HuH-7 (cell line): ENCODE results near the gene GHRHR.

Experiments
- DNase-seq: peaks from one replicate; pipeline ENCODE4 v3.0.0; 2011; ENCODE audit warnings: low spot score

GHRHR gene

DNA sequence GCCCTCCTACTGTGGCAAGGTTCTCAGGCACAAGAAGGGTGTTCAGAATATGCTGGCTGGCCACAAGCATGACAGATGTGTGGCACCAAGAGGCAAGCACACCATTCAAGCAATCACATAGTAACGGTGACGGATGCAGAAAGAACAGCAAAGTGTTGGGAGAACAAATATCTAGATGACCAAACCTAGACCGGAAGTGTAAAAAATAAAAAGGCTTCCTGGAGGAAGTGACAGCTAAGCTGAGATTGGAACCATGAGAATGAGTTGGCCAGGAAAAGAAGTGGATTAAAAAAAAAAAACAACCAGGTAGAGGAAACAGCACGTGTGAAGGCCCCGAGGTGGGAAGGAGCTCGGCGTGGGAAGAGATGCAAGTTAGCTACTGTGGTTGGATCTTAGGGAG, 22.0 kb downstream of the GHRHR start:
- no peak for DNase-seq

DNA sequence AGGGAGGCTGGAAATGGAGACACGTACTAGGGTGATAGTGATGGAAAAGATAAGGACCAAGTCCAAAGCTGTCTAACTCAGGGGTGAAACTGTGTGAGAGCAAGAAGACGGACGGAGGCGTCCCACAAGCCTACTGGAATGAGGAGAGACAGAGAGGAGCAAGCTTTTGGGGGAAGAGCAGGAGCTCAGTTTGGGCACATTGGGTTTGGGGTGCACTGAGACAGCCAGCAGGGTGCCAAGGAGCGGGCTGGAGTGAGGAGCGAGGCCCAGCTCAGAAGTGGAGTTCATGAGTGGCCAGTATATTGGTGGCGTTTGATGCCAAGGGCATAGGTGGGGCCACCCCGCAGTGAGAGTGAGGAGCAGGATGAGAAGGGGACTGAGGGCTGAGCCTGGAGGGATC, 22.6 kb downstream of the GHRHR start:
- no peak for DNase-seq

DNA sequence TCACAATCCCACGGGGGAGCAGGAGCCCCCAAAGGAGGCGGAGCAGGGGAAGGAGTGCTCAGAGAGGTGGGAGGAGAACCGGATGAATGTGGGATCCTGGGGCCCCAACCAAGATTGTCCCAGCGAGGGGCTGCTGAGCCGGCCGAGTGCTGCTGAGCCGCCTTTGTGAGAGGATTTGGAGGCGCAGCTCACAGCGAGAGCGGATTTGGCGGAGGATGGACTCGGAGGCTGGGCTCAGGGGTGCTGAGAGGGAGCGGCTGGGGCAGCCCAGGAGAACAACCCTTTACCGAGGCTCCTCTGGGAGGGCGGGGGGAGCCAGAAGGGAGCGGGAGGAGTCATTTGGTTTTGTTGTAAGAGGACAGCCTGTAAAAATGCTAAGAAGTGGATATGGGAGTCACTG, 23.0 kb downstream of the GHRHR start:
- DNase-seq, result no peak

DNA sequence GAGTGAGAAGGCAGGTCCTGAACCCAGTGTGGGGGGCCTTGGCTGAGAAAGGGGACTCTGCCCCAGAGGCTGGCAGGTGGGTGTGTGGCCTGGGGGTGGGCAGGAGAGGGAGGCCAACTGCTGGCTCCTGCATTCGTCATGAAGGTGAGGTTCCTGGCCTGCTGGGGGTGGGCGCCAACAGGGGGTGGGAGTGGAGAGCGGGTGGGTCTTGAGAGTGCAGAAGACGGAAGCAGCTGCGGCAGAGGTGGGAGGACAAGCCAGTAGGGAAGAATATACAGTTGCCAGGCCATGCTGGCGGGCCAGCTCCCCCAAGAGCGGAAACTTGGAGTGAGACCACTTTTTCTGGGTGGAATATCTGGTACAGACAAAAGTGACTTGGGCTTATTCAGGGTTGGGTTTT, 23.4 kb downstream of the GHRHR start:
- no peak for DNase-seq

DNA sequence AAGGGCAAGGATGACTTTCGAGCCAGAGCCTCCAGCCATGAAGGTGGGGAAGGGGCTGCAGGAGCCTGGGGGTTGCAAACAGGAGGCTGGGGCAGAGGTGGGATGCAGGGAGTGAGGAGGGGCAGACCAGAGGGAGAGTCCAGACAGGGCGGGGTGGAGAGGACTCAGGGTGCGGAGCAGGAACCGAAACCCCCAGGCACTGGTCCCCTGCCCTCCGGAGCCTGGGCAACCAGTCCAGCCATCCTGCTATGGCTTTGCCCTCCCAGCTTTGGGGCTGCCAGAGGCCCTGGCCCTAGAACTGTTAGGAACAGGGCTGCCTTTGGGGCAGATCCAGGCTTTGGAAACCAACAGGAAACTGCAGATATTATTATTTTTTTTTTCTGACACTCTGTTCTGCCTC, 24.2 kb downstream of the GHRHR start:
- no peak for DNase-seq

DNA sequence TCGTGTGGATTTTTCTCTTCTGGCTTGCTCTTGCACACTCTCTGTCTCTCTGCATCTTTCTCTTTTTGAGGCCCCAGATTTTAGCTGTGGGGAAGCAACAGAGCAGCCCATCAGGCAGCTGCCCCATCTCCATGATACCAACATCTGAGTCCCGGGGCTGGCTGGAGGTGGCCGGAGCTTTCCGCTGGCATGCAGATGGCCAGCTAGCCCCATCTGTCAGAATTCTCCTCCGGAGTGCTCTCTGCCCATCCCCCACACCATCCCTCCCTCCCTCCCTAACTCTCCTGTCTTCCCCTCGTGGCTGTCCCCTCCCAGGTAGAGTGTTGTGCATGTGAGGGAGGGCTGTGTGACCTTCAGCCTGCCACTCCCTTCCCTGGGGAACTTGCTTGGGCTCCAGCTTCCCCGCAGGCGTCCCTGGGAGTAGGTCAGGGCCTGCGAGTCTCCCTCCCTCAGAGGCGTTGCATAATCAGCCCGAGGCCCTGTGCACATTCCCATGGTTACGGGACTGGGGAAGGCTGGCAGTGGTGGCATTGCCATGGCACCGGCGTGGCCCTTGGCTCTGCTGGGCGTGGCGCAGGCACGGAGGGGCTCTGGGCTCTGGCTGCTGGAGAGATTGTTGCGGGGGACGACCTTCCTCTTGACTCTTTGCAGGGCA, 24.7 kb downstream of the GHRHR start:
- DNase-seq, result peak; percentile 86

DNA sequence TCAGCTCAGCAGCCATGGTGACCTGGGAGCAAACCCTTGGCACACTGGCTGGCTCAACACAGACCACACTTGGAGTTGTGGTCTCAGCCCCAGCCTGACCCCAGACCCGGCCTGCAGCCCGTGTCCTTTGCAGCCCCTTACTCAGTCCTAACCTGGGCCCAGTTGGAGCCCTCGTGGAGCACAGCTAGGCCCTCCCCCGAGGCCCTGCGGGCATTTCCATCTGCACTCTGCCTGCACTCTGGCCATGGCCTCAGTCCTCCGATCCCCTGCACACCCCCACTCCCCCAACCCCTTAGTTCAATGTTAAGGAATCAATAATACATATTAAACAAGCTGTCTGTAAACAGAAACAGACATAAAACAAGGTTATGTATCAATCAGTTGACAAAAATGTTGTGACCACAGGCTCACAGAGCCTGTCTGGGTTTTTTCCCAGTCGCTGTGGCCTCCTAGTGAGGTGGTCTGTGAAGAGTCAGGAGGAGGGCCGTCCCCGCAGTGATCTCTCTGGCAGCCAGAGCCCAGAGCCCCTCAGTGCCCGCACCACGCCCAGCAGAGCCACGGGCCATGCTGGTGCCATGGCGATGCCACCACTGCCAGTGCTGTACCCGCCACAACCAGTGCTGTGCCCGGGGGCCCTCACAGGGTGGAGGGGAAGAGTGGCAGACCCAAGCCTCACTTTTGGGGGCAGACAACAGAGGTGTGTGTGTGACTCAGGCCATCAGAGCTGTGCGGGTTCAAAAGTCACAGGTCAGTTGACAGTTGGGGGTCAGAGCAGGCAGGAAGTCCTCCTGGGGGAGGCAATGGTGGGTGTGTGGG, 25.5 kb downstream of the GHRHR start:
- no peak for DNase-seq

DNA sequence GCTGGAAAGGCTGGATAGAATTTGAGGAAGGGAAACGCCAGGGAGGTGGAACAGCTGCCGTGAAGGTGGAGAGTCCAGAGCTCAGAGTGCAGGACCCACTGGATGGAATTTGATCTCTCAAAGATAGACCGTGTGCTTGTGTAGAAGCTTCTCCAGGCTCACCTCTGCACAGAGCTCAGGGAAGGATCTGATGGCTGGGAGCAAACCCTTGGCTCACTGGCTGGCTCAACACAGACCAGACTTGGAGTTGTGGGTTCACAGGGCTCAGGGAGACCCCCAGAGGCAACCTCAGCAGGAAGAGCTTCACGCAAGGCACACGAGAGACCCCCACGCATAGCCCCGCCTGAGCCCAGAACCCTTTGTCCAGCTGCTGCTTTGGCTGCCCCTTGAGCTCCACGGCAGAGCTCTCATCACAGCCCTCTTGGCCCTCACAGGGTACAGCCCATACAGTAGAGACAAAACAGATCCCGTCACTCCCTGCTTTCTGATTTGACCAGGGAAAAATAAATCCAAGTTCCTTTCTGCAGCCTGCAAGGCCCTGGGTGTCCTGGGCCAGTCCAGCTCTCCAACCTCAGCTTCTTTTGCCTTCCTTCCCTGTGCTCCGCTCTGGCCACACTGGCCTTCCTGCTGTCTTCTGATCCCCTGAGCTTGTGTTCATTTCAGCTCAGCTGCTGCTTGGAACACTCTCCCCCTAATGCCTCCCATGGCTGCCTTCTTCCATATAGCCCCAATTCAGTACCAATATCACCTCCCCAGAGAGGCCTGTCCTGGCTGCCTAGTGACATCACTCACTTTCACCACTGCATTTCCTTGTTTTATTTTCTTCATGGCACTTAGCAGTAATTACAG, 26.3 kb downstream of the GHRHR start:
- peak; percentile 56 for DNase-seq

DNA sequence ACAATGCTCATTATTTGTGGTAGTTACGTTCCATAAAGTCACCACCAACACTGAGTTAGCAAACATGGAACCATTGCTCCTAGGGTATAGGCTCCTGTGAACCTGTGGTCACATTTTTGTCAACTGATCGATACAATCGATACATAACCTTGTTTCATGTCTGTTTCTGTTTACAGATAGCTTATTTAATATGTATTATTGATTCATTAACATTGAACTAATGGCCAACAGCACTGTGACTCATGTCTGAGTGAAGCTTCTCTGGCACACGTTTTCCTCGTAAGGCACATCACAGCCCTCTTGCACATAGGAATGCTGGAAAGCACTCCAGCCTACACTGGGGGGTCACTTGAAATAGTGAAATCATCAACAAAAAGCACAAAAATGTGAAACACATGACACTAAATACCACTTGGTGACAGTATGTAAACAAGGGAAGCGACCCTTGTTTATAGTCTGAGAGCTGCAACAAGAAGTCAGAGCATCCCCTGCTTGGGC, 27.0 kb downstream of the GHRHR start:
- DNase-seq, result no peak

DNA sequence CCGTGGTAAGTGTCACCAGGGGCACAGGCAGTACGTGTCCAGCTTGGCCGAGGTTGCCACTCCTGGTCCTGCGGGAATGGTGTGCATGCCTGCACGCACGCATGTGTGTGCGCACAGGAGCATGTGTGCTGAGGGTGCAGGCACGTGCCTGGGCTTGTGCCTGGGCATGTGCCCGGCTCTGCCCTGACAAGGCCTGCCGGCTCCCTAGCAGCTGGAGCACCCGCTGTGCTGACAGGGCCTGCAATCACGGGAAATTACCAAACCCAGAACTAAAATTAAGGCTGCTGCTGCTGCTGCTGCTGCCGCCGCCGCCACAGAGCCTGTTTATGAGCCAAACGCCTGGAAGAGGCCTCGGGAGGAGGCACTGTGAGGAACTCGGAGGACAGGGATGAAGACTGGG, 28.7 kb downstream of the GHRHR start:
- DNase-seq, result no peak

DNA sequence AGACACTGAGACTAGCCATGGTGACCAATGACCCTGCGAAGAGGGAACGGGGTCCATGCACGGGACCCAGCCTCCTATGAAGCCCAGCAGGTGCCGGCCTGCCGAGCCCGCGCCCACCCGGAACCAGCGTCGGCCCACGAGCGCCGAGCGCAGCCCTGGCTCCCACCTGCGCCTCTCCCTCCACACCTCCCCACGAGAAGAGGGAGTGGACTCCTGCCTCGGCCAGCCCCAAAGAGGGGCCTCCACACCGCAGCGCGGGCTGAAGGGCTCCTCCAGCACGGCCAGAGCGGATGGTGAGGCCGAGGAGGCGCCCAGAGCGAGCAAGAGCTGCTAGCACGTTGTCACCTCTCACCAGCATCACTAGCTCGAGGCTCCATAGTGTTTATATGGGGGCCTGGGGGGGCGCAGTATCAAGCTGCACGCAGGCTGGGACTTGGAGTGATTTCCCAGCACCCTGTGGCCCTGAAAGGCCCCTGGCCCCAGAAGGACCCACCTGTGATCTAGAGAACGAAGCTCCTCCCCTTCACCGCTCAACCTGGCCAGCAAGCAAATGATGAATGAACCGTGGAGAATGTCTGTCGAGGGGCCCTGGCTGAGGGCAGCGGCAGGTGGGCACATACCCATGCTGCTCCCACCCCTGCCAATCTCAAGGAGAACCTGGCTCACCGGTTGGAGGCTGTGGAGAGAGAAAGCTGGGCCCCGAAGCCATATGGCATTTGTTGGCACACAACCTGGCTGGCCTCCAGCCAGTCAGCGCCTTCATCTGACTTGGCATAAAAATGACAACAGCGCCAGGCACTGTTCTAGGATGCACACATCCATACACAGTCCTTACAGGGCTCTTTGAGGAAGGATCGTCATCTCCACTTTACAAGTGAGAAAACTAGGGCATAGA, 30.7 kb downstream of the GHRHR start:
- no peak for DNase-seq

DNA sequence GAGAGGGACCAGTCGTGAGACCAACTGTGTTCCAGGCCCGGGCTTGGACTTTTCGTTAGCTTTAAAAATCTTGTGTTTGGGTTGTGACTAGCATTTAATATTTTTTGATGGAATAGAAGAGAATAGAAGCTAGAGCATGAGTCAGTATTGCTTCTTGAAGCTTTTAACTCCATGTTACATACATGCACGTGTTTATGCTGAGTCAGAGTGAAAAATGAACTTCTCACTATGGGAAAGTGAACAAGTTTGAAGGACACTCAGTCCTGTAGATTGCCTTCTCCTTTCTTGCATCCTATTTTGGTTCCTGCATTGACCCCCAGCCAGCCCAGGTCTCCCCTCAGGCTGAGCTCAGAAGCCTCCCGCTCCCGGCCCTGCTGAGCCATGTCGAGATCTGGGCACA, 31.8 kb downstream of the GHRHR start:
- DNase-seq, result no peak

DNA sequence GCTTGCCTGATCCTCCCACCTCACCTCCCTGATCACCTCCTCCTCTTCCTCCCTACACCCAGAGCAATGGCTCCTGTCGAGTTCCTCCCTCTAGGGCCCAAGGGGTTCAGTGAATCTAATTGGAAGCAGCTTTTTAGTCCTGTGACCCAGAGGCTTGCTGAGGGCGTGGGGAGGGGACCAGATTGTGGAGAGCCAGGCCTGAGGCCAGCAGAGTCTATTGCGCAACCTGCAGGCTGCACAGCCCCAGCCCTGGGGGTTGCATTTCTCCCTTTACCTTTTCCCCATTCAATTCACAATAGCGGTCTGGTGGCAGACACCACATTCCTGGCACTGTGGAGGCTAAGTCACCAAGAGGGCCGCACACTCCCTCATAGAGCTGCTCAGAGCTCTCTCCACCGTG, 32.5 kb downstream of the GHRHR start:
- DNase-seq, result no peak

DNA sequence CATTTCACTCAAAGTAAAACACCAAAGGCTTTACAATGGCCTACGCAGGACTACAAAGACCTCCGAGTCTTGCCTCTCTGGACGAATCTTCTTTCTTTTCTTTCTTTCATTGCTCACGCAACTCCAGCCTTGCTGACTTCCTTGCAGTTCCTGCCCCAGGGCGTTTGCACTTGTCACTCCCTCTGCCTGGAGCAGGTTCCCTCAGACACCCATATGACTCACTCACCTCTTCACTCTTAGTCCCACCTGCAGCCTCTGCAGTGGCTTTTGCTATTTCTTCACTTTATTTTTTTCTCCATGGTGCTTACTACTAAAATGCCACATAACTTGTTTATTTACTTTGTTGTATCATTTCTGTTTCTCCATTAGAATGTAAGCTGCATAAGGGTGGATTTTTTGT, 33.1 kb downstream of the GHRHR start:
- no peak for DNase-seq

DNA sequence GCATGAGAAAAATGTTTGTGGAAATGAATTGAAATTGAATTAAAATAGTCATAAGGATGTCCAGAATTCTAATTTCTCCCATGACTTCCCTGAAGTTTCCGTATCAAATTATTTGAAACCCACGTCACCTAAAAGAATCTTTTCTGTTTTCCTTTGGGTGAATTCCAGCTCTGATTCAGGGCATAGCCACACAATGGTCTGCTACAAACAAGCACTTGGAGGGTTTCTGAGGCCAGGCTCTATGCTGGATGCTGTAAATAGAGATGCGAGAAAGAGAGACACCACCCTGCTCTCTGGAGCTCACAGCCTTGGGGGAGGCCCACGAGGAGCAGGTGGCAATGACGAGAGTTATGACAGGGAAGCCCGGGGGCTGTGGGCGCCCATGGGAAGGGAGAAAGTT, 33.6 kb downstream of the GHRHR start:
- DNase-seq, result no peak

DNA sequence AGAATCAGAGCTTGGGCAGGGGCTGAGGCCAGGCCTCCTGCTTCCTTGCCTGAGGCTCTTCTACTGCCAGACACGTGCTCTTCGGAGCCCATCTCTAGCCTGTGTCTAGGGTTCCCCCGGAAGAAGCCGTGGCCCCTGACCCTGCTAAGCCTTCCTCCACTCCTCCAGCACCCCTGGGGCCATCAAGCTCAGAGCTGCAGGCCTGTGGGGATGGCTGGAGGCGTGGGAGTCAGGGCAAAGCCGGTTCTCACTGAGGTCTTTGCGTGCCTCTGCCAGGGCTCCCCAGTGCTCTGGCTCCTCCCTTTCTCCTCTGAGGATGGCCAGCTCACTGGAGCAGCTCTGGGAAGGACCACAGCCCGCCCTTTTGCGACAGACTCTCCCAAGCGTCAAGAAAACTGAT, 34.4 kb downstream of the GHRHR start:
- no peak for DNase-seq

DNA sequence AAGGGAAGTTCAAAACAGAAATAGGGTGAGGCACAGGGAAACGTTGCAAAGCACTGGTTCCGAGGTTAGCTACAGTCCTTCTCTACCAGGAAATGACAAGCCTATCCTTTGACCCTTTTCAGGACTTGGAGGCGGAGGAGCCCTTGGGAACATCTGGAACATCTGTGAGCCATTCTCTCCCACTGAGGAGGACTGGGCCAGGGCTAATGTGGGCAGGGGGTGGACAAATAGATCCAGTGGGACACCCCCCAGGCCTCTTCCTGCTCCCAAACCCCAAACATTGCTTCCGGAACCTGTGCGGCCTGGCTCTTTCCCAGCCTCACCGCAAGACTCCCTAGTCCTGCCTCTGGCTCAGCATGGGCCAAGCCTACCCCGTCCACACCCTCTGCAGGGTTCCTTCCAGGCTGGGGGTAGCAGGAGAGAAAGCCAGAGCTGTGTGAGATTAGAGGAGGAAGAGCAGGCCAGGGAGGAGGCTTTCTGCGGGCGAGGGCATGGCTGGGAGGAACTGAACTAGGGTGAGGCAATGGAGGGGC, 36.5 kb downstream of the GHRHR start:
- no peak for DNase-seq

DNA sequence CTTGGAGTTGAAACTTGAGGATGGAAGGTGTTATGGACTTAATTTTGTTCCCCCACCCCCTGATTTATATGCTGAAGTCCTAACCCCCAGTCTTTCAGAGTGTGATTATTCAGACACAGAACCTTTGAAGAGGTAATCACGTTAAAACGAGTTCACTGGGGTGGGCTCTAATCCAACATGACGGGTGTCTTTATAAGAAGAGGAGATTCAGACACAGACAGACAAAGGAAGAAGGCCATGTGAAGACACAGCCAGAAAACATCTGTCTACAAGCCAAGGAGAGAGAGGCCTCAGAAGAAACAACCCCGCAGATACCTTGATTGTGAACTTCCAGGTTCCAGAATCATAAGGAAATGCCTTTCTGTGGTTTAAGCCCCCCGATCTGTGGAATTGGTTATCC, 37.0 kb downstream of the GHRHR start:
- DNase-seq, result no peak

DNA sequence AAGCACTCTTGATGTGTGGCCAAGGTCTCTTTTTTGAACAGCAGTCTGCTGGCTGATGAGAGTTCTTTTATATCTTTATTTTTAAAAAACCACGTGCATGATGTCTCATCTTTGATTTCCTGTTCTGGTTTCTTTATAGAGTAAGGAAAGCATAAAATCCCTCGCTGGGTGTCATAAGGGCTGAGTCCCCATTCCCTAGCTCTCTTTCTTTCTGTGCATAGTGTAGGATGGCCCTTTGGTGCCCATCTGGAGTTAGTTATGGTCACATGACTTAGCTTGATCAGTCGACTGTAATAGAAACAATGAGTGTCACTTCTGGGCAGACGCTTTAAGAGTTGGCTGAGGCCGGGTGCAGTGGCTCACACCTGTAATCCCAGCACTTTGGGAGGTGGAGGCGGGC, 38.5 kb downstream of the GHRHR start:
- DNase-seq, result no peak

DNA sequence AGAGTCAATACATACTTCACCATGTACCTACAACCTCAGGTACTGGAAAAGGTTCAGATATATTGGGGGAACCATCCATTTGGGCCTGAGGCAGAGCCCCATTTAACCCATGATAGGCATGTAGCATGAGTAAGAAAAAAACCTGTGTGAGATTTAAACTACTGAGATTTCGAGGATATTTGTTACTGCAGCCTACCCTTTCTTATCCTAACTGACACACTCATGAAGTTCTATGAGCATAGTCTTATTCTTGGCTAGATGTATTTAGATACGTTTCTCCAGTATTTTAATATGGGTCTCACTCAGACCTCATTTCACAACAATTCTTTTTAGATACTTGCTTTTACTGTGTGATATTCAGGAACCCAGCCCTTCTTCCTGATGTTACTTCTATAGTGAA, 39.3 kb downstream of the GHRHR start:
- DNase-seq, result no peak

DNA sequence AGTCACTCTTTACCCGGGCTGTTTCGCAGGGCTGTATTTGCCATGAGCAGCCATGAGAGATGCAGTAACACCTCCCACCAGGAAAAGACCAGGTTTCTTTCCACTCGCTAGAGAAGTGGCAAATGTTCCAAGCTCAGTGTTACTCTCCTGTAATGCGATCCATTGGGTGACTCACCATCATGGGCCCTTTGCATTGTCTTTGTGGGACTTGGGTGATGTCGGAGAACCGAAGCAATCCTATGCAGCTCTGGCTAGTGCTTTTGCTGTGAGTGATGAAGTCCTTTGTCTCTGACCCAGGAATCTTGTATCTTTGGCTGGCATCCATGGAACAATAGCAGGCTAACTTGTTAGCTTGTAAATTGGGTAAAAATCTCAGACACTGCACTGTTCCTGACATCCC, 40.0 kb downstream of the GHRHR start:
- no peak for DNase-seq

DNA sequence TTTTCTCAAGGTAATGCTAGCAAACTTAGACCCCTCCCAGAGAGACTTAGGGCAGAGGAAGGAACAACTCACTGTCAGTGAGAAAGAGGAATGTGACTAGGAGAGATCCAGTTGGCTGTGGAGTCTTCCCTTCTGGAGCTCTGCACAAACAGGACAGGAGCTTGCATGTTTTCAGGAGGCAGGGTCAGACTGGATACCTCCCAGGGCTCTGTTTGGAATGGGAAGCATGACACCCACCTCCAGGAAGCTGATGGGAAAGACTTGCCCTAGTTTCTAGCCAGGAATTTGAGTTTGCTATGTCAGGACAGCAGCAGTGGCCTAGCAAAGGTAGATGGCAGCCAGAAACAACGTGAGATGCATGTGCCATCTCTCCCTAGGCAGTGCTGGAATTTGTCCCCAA, 40.6 kb downstream of the GHRHR start:
- no peak for DNase-seq
